Sigmoid colon (tissue), 4 donors: ENCODE results near the gene TRIM58.

Experiments
- CTCF ChIP-seq, 4 experiments: fragments of 450-650 bp in 3 of 4; fragments of 200-600 bp in 1 of 4; IDR thresholded peaks; one replicate each; pipeline ENCODE4 v1.5.1; 2016 to 2019; ENCODE audit warnings: antibody characterized with exemption in 4 of 4, mild to moderate bottlenecking in 3 of 4, moderate library complexity in 2 of 4
- EP300 ChIP-seq, 4 donors: sonication (generic); formaldehyde crosslinking; IDR thresholded peaks; one replicate each; pipeline ENCODE4 v1.6.1; 2017; ENCODE audit warnings: antibody characterized with exemption in 4 of 4
- POLR2A ChIP-seq, 2 donors: fragments of 450-650 bp; IDR thresholded peaks; one replicate each; pipeline ENCODE4 v1.6.1; 2016; ENCODE audit warnings: antibody characterized with exemption in 2 of 2, mild to moderate bottlenecking in 2 of 2, moderate library complexity in 2 of 2
- POLR2AphosphoS5 ChIP-seq, 4 donors: sonication (generic); formaldehyde crosslinking; IDR thresholded peaks; one replicate each; pipeline ENCODE4 v1.6.1; 2017; ENCODE audit warnings: antibody characterized with exemption in 4 of 4

- TF ChIP-seq POLR2A (IDR thresholded peaks at IDR 0.05): no peak
- TF ChIP-seq POLR2AphosphoS5 (IDR thresholded peaks at IDR 0.05): no peak
- no peak for TF ChIP-seq CTCF (IDR thresholded peaks at IDR 0.05)
- TF ChIP-seq EP300 (IDR thresholded peaks at IDR 0.05): no peak
Observed at GRCh38 chr1:247904122-247904521, 47.1 kb downstream of the TRIM58 start.
